SK-N-SH treated with all-trans-retinoic acid at 6 μM for 48 hours (cell line): Measurements from ENCODE around the gene PTPRB.

Experiments used
- ARNTL ChIP-seq: fragments of 450-650 bp; formaldehyde crosslinking; IDR thresholded peaks from 2 replicates; pipeline ENCODE4 v1.5.0; 2020; ENCODE audit warnings: low read depth, mild to moderate bottlenecking, moderate library complexity, borderline replicate concordance
- BACH2 ChIP-seq: fragments of 250-450 bp; sonication (Bioruptor Pico); IDR thresholded peaks from 2 replicates; pipeline ENCODE4 v1.9.0; 2021; ENCODE audit warnings: mild to moderate bottlenecking, borderline replicate concordance
- CSRNP3 ChIP-seq: fragments of 250-450 bp; sonication (Bioruptor Pico); IDR thresholded peaks from 2 replicates; pipeline ENCODE4 v1.5.1; 2021; ENCODE audit warnings: mild to moderate bottlenecking, moderate library complexity
- ISL1 ChIP-seq: fragments of 250-450 bp; sonication (Bioruptor Pico); IDR thresholded peaks from 2 replicates; pipeline ENCODE4 v2.1.2; 2022; ENCODE audit warnings: mild to moderate bottlenecking, moderate library complexity
- PATZ1 ChIP-seq: fragments of 250-450 bp; sonication (Bioruptor Pico); IDR thresholded peaks from 2 replicates; pipeline ENCODE4 v1.8.0; 2020; ENCODE audit warnings: mild to moderate bottlenecking, moderate library complexity, borderline replicate concordance
- PPARA ChIP-seq: fragments of 250-450 bp; sonication (Bioruptor Pico); IDR thresholded peaks from 2 replicates; pipeline ENCODE4 v1.5.0; 2020; ENCODE audit warnings: mild to moderate bottlenecking, borderline replicate concordance
- SNAI2 ChIP-seq: fragments of 250-450 bp; sonication (Bioruptor Pico); IDR thresholded peaks from 2 replicates; pipeline ENCODE4 v1.5.0; 2020; ENCODE audit warnings: mild to moderate bottlenecking, moderate library complexity
- TOX ChIP-seq: fragments of 250-450 bp; sonication (Bioruptor Pico); IDR thresholded peaks from 2 replicates; pipeline ENCODE4 v1.8.0; 2021; ENCODE audit warnings: mild to moderate bottlenecking, moderate library complexity, borderline replicate concordance
- ZC3H10 ChIP-seq: fragments of 250-450 bp; sonication (Bioruptor Pico); IDR thresholded peaks from 2 replicates; pipeline ENCODE4 v1.5.1; 2021; ENCODE audit warnings: mild to moderate bottlenecking, moderate library complexity
- ZFP3 ChIP-seq: fragments of 250-450 bp; sonication (Bioruptor Pico); IDR thresholded peaks from 2 replicates; pipeline ENCODE4 v1.5.0; 2020; ENCODE audit warnings: mild to moderate bottlenecking, moderate library complexity
- ZFP30 ChIP-seq: fragments of 450-650 bp; formaldehyde crosslinking; IDR thresholded peaks from 2 replicates; pipeline ENCODE4 v1.5.0; 2022; ENCODE audit warnings: mild to moderate bottlenecking, moderate library complexity
- ZNF565 ChIP-seq: fragments of 450-650 bp; formaldehyde crosslinking; conservative IDR thresholded peaks from 2 replicates; pipeline ENCODE4 v1.5.0; 2020; ENCODE audit warnings: low read depth, mild to moderate bottlenecking, moderate library complexity
- ZNF70 ChIP-seq: fragments of 450-650 bp; formaldehyde crosslinking; IDR thresholded peaks from 2 replicates; pipeline ENCODE4 v1.5.0; 2020; ENCODE audit warnings: mild to moderate bottlenecking, moderate library complexity

- TF ChIP-seq ZNF70 (CRISPR knock-in tag) (no peak), ZNF565 (CRISPR knock-in tag) (no peak), PATZ1 (no peak), SNAI2 (no peak), ZFP30 (CRISPR knock-in tag) (no peak), TOX (CRISPR knock-in tag) (no peak), ARNTL (CRISPR knock-in tag) (no peak), PPARA (CRISPR knock-in tag) (no peak), ZC3H10 (CRISPR knock-in tag) (no peak), CSRNP3 (CRISPR knock-in tag) (no peak), ISL1 (no peak), ZFP3 (CRISPR knock-in tag) (no peak), BACH2 (CRISPR knock-in tag) (no peak)
Observed at GRCh38 chr12:70667253-70667652, 30.0 kb upstream of the PTPRB start.
